Nephron (organoid): Measurements from ENCODE around the gene SIGLEC7.

Experiments
- H3K27ac Mint-ChIP-seq, 3 experiments: 2 replicates each; pipeline ENCODE4 v1.8.0; 2020; ENCODE audit warnings: mixed read lengths in 3 of 3, mild to moderate bottlenecking in 2 of 3, moderate library complexity in 1 of 3
- H3K27me3 Mint-ChIP-seq: 2 replicates; pipeline ENCODE4 v1.8.0; 2021; ENCODE audit warnings: low read depth, mild to moderate bottlenecking, moderate library complexity, mixed read lengths
- H3K36me3 Mint-ChIP-seq: 2 replicates; pipeline ENCODE4 v1.8.0; 2020; ENCODE audit warnings: low read depth, mixed read lengths
- H3K4me1 Mint-ChIP-seq: 2 replicates; pipeline ENCODE4 v1.8.0; 2020; ENCODE audit warnings: mixed read lengths
- H3K4me3 Mint-ChIP-seq, 3 experiments: 2 replicates each; pipeline ENCODE4 v1.8.0; 2020; ENCODE audit warnings: mild to moderate bottlenecking in 3 of 3, mixed read lengths in 3 of 3, moderate library complexity in 2 of 3
- H3K9me3 Mint-ChIP-seq: 2 replicates; pipeline ENCODE4 v1.8.0; 2020; ENCODE audit warnings: mixed read lengths
- CTCF ChIP-seq, 3 experiments: fragments of 200-600 bp; sonication (generic); IDR thresholded peaks; one replicate each; pipeline ENCODE4 v1.5.0; 2021; ENCODE audit warnings: antibody characterized with exemption in 3 of 3; ENCODE audit not compliant: unreplicated experiment in 3 of 3

SIGLEC7 gene

GRCh38 chr19:51181377-51181912 lies 39.3 kb downstream of the SIGLEC7 start:
- Mint-ChIP-seq H3K27ac (no peak overlapping the region), H3K4me3 (no peak overlapping the region), H3K9me3 (no peaks in the 10 kb centered on the region), H3K36me3 (no peaks in the 10 kb centered on the region), H3K27me3 (peaks cover 33% of the 10 kb centered on the region), H3K4me1 (peaks cover 6% of the 10 kb centered on the region)
- no peak for TF ChIP-seq CTCF (IDR thresholded peaks at IDR 0.05; ENCODE audit: unreplicated experiment in 3 of 3)

GRCh38 chr19:51181913-51182419 lies 39.9 kb downstream of the SIGLEC7 start:
- no peak overlapping the region for H3K27ac Mint-ChIP-seq
- peaks cover 6% of the 10 kb centered on the region for H3K4me1 Mint-ChIP-seq

GRCh38 chr19:51183629-51184028 lies 41.5 kb downstream of the SIGLEC7 start:
- no peak for TF ChIP-seq CTCF (IDR thresholded peaks at IDR 0.05; ENCODE audit: unreplicated experiment in 3 of 3)
- peaks cover 11% of the 10 kb centered on the region for H3K4me1 Mint-ChIP-seq
- H3K9me3 Mint-ChIP-seq, result no peaks in the 10 kb centered on the region

More at GRCh38 chr19:51181913-51182419, 39.9 kb downstream of the SIGLEC7 start:
- Mint-ChIP-seq H3K9me3 (no peaks in the 10 kb centered on the region), H3K27me3 (peaks cover 33% of the 10 kb centered on the region), H3K36me3 (no peaks in the 10 kb centered on the region), H3K4me3 (peak overlapping the region in 1 of 3 experiments; percentile 9)
- TF ChIP-seq CTCF (IDR thresholded peaks at IDR 0.05; ENCODE audit: unreplicated experiment in 3 of 3), result no peak

GRCh38 chr19:51185069-51185867 lies 43.2 kb downstream of the SIGLEC7 start:
- H3K36me3 Mint-ChIP-seq, result no peaks in the 10 kb centered on the region
- no peak overlapping the region for H3K4me3 Mint-ChIP-seq
- peaks cover 29% of the 10 kb centered on the region for H3K27me3 Mint-ChIP-seq
- H3K9me3 Mint-ChIP-seq, result no peaks in the 10 kb centered on the region
- H3K4me1 Mint-ChIP-seq, result peaks cover 5% of the 10 kb centered on the region
- no peak for TF ChIP-seq CTCF (IDR thresholded peaks at IDR 0.05; ENCODE audit: unreplicated experiment in 3 of 3)
- no peak overlapping the region for H3K27ac Mint-ChIP-seq

More at GRCh38 chr19:51183629-51184028, 41.5 kb downstream of the SIGLEC7 start:
- no peak overlapping the region for H3K4me3 Mint-ChIP-seq
- no peak overlapping the region for H3K27ac Mint-ChIP-seq
- peaks cover 38% of the 10 kb centered on the region for H3K27me3 Mint-ChIP-seq
- no peaks in the 10 kb centered on the region for H3K36me3 Mint-ChIP-seq

GRCh38 chr19:51185868-51186215 lies 43.7 kb downstream of the SIGLEC7 start:
- Mint-ChIP-seq H3K27ac (no peak overlapping the region), H3K9me3 (no peaks in the 10 kb centered on the region), H3K27me3 (peaks cover 33% of the 10 kb centered on the region), H3K4me1 (peaks cover 5% of the 10 kb centered on the region), H3K4me3 (no peak overlapping the region), H3K36me3 (no peaks in the 10 kb centered on the region)
- TF ChIP-seq CTCF (IDR thresholded peaks at IDR 0.05; ENCODE audit: unreplicated experiment in 3 of 3), result no peak
